Adrenal gland (tissue), 12 donors: ENCODE measurements around the gene FAHD2A. TPM values are rescaled to one million over a fixed set of nuclear protein-coding genes. Genes with fewer than 3 reads are reported as not detected.

Experiments
- DNase-seq, 7 donors: peaks; one replicate each; pipeline ENCODE4 v3.0.0-alpha.2; 2019 to 2020
- H3K27ac ChIP-seq, 5 donors: fragments of 200-600 bp; sonication (generic) in 4 of 5; 1 replicate in 3 of 5; 2 replicates in 2 of 5; pipeline versions ENCODE4 v1.5.1 to v1.8.0; 2016 to 2020; ENCODE audit warnings: mild to moderate bottlenecking in 1 of 5
- H3K27me3 ChIP-seq: fragments of 200-600 bp; 2 replicates; pipeline ENCODE4 v1.8.0; 2021
- H3K36me3 ChIP-seq, 2 donors: fragments of 200-600 bp; replicated peaks in 1 of 2; 1 replicate in 1 of 2; 2 replicates in 1 of 2; pipeline versions ENCODE4 v1.5.1 to v1.8.0; 2018 to 2022
- H3K4me1 ChIP-seq, 2 donors: fragments of 200-600 bp; replicated peaks in 1 of 2; 1 replicate in 1 of 2; 2 replicates in 1 of 2; pipeline versions ENCODE4 v1.5.1 to v1.8.0; 2018 to 2021
- H3K4me3 ChIP-seq, 4 donors: fragments of 200-600 bp; sonication (generic) in 3 of 4; one replicate each; pipeline ENCODE4 v1.5.1; 2016 to 2018
- H3K9me3 ChIP-seq, 3 donors: fragments of 200-600 bp; sonication (generic) in 1 of 3; replicated peaks in 1 of 3; 1 replicate in 2 of 3; 2 replicates in 1 of 3; pipeline versions ENCODE4 v1.5.1 to v1.8.0; 2016 to 2021
- CTCF ChIP-seq, 6 experiments: fragments of 450-650 bp in 4 of 6; fragments of 200-600 bp in 2 of 6; sonication (generic) in 1 of 6; IDR thresholded peaks; 1 replicate in 5 of 6; 2 replicates in 1 of 6; pipeline versions ENCODE4 v1.5.1 to v1.8.0; 2016 to 2021; ENCODE audit warnings: antibody characterized with exemption in 6 of 6, mild to moderate bottlenecking in 2 of 6, moderate library complexity in 1 of 6
- POLR2A ChIP-seq, 2 donors: fragments of 450-650 bp; IDR thresholded peaks; one replicate each; pipeline ENCODE4 v1.6.1; 2017; ENCODE audit warnings: antibody characterized with exemption in 2 of 2, mild to moderate bottlenecking in 2 of 2, moderate library complexity in 1 of 2
- WGBS, 4 donors: extraction: QIAGEN DNeasy Blood & Tissue Kit in 2 of 4; methylation state at CpG; one replicate each; pipeline versions ENCODE4 v1.1.5 to v1.1.7; 2013 to 2017; 5-methylcytosine and 5-hydroxymethylcytosine counted together
- intact Hi-C, 2 donors: fragments of 100-400 bp; cut with DNase I; formaldehyde crosslinking; loops; one replicate each; pipeline versions ENCODE4 v1.14.1 to v1.15.0; 2022 to 2023
- polyA plus RNA-seq, 3 donors: library from polyadenylated mRNA; stranded (reverse); fragments of 200-250 nt in 2 of 3; fragments of 350-450 nt in 1 of 3; fragmentation: Illumina TruSeq in 1 of 3; extraction: RNeasy Lipid Tissue Mini Kit (QIAGEN cat#74804) in 1 of 3; gene quantifications; one replicate each; pipeline ENCODE4 v1.2.3, GENCODE V29; 2013 to 2014
- total RNA-seq, 9 donors: library from RNA; depleted of rRNA in 4 of 9; stranded (reverse); fragments of >200 nt in 4 of 9; fragments of 120-200 nt in 1 of 9; fragmentation: NEBNext Ultra II Directional in 1 of 9; extraction: Animal tissue kit (Norgen Biotek cat#: 25700) in 1 of 9; gene quantifications; one replicate each; pipeline versions ENCODE4 v1.1.0 to v1.2.4, GENCODE V29; 2013 to 2023
- donor health status: healthy with polysubstance abuse.
- donor health status: Bipolar disorder and iron deficiency.
- donor health status: DM: yes; HTN: yes; CAD: no.
- donor health status: DM: no; HTN: no; CAD: no.
- donor health status: DM: no; HTN: no; CAD: no.
- donor health status: DM: yes; HTN: yes; CAD: no.

The FAHD2A gene
- total and polyA plus RNA-seq, 12 donors: 12.9 to 63.1 (median 28.4) TPM

GRCh38 chr2:95379371-95379831, 23.1 kb upstream of the FAHD2A start:
- Histone ChIP-seq H3K27me3 (no peaks in the 10 kb centered on the region), H3K4me3 (no peak overlapping the region), H3K9me3 (no peaks in the 10 kb centered on the region), H3K4me1 (no peaks in the 10 kb centered on the region), H3K27ac (no peak overlapping the region), H3K36me3 (no peaks in the 10 kb centered on the region)
- TF ChIP-seq CTCF (IDR thresholded peaks at IDR 0.05) (no peak), POLR2A (IDR thresholded peaks at IDR 0.05) (no peak)
- intact Hi-C loops: no loop called here
- peak in 1 of 7 donors; percentile 14 for DNase-seq
- WGBS, 4 donors: 42 to 68% (median 62%) methylated on average over 8 of the region's 8 CpGs

DNA sequence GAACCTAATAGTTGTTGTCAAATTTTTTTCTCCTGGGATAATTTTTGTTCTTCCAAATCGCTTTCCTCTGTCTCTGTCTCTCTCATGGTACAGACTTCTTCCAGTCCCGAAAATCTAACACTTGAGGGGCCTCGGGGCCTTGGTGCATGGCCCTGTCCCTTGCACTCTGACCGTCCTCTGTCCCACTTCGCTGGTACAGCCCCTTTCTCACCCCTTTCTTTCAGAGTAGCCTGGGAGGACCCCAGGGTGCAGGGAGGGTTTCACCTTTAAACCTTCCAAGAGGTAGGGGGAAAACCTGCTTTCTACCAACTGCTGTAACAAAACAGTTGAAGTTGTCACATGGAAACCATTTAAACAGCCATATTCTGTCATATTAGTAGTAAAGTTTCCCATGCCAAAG, 22.2 kb upstream of the FAHD2A start:
- H3K27me3 ChIP-seq: no peaks in the 10 kb centered on the region
- H3K36me3 ChIP-seq: no peaks in the 10 kb centered on the region
- no peak overlapping the region for H3K4me3 ChIP-seq
- DNase-seq: peak in 1 of 7 donors; percentile 5
- no peak overlapping the region for H3K27ac ChIP-seq
- no peaks in the 10 kb centered on the region for H3K9me3 ChIP-seq
- H3K4me1 ChIP-seq: no peaks in the 10 kb centered on the region
- WGBS, 4 donors: 79 to 91% (median 85%) methylated on average over 5 of the region's 5 CpGs
- TF ChIP-seq POLR2A (IDR thresholded peaks at IDR 0.05) (no peak), CTCF (IDR thresholded peaks at IDR 0.05) (no peak)
- intact Hi-C loops: no loop called here

DNA sequence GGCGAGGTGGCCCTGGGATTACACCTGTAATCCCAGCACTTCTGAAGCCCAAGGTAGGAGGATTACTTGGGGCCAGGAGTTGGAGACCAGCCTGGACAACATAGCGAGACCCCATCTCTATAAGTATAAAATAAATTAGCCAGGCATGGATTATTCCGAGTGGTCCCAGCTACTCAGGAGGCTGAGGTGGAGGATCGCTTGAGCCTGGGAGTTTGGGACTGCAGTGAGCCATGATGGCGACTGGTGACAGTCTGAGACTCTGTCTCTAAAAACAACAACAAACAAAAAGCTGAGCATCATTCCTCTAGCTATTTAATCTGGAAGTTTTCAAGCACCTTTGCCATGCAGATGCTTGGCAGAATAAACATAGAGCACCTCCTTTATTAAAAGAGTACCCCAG, 21.8 kb upstream of the FAHD2A start:
- Histone ChIP-seq H3K9me3 (no peaks in the 10 kb centered on the region), H3K27ac (no peak overlapping the region), H3K36me3 (no peaks in the 10 kb centered on the region), H3K4me3 (no peak overlapping the region), H3K4me1 (no peaks in the 10 kb centered on the region), H3K27me3 (no peaks in the 10 kb centered on the region)
- WGBS, 4 donors: 86 to 94% (median 90%) methylated on average over 5 of the region's 5 CpGs
- DNase-seq: peak in 1 of 7 donors; percentile 7
- TF ChIP-seq CTCF (IDR thresholded peaks at IDR 0.05): no peak
- TF ChIP-seq POLR2A (IDR thresholded peaks at IDR 0.05): no peak
- intact Hi-C loops: no loop called here

- H3K9me3 ChIP-seq: no peaks in the 10 kb centered on the region
- no peaks in the 10 kb centered on the region for H3K4me1 ChIP-seq
- H3K4me3 ChIP-seq: no peak overlapping the region
- DNase-seq: peak in 1 of 7 donors; percentile 31
- WGBS, 4 donors: 86 to 90% (median 88%) methylated on average over 15 to 22 of the region's 22 CpGs
- H3K27ac ChIP-seq: no peak overlapping the region
- H3K36me3 ChIP-seq: no peaks in the 10 kb centered on the region
- intact Hi-C loops: no loop called here
- TF ChIP-seq POLR2A (IDR thresholded peaks at IDR 0.05) (no peak), CTCF (IDR thresholded peaks at IDR 0.05) (no peak)
- no peaks in the 10 kb centered on the region for H3K27me3 ChIP-seq
Observed at GRCh38 chr2:95381212-95382191, 21.0 kb upstream of the FAHD2A start.
